ENCODE measurements around the gene TMEM202.

- TF ChIP-seq CTCF (IDR thresholded peaks at IDR 0.05; ENCODE audit: low read length) (no peak), EZH2 (optimal IDR thresholded peaks at IDR 0.05; ENCODE audit: low read depth, low read length) (no peak)
These were observed 28.1 kb upstream of the TMEM202 start for GRCh38 chr15:72369964-72370363.

All from MM.1S (cell line).